Heart left ventricle (tissue), 16 donors: ENCODE data around the gene FOXP4. TPM values are rescaled to one million over a fixed set of nuclear protein-coding genes. Genes with fewer than 3 reads are reported as not detected.

Source experiments
- ATAC-seq, 4 donors: fragments of 200-7000 bp; cut with Tn5 transposase; one replicate each; pipeline ENCODE4 v1.9.1; 2020 to 2022; ENCODE audit warnings: moderate library complexity in 4 of 4, mild to moderate bottlenecking in 3 of 4, moderate number of reproducible peaks in 1 of 4
- DNase-seq, 5 donors: peaks; one replicate each; pipeline ENCODE4 v3.0.0-alpha.2; 2020
- H3K27ac ChIP-seq, 12 donors: fragments of 200-600 bp; sonication (generic) in 4 of 12; one replicate each; pipeline versions ENCODE4 v1.5.0 to v1.8.0; 2016 to 2022; ENCODE audit warnings: mild to moderate bottlenecking in 2 of 12
- H3K27me3 ChIP-seq, 9 donors: fragments of 200-600 bp; sonication (generic) in 2 of 9; one replicate each; pipeline versions ENCODE4 v1.5.1 to v1.8.0; 2016 to 2022; ENCODE audit warnings: mild to moderate bottlenecking in 3 of 9
- H3K36me3 ChIP-seq, 9 donors: fragments of 200-600 bp; sonication (generic) in 2 of 9; one replicate each; pipeline versions ENCODE4 v1.5.0 to v1.8.0; 2018 to 2022; ENCODE audit warnings: mild to moderate bottlenecking in 2 of 9
- H3K4me1 ChIP-seq, 12 donors: fragments of 200-600 bp; sonication (generic) in 4 of 12; one replicate each; pipeline versions ENCODE4 v1.5.0 to v1.8.0; 2016 to 2022; ENCODE audit warnings: mild to moderate bottlenecking in 3 of 12
- H3K4me3 ChIP-seq, 12 donors: fragments of 200-600 bp; sonication (generic) in 4 of 12; one replicate each; pipeline versions ENCODE4 v1.5.0 to v1.8.0; 2017 to 2022; ENCODE audit warnings: mild to moderate bottlenecking in 9 of 12, moderate library complexity in 4 of 12
- H3K9me3 ChIP-seq, 12 donors: fragments of 200-600 bp; sonication (generic) in 4 of 12; one replicate each; pipeline versions ENCODE4 v1.5.0 to v1.8.0; 2016 to 2022; ENCODE audit warnings: mild to moderate bottlenecking in 1 of 12
- POLR2A ChIP-seq, 2 donors: fragments of 450-650 bp; IDR thresholded peaks; one replicate each; pipeline ENCODE4 v1.6.1; 2017; ENCODE audit warnings: antibody characterized with exemption in 2 of 2, mild to moderate bottlenecking in 2 of 2, moderate library complexity in 2 of 2
- WGBS, 4 donors: extraction: QIAGEN DNeasy Blood & Tissue Kit in 2 of 4; methylation state at CpG; one replicate each; pipeline versions ENCODE4 v1.1.5 to v1.1.7; 2013 to 2018; 5-methylcytosine and 5-hydroxymethylcytosine counted together
- intact Hi-C, 10 donors: fragments of 100-400 bp; cut with DNase I; formaldehyde crosslinking; loops; one replicate each; pipeline versions ENCODE4 v1.11.1 to v1.14.2; 2022
- polyA plus RNA-seq, 2 donors: library from polyadenylated mRNA; stranded (reverse); fragments of 200-250 nt; gene quantifications; one replicate each; pipeline ENCODE4 v1.2.3, GENCODE V29; 2013
- total RNA-seq, 9 donors: library from RNA; depleted of rRNA in 2 of 9; stranded (reverse); fragments of >200 nt in 2 of 9; fragmentation: NEBNext Ultra II Directional in 3 of 9; extraction: Animal tissue kit (Norgen Biotek cat#: 25700) in 3 of 9; gene quantifications; one replicate each; pipeline versions ENCODE4 v1.1.0 to v1.2.4, GENCODE V29; 2016 to 2023
- TF ChIP-seq, protein P1 (sequence below), 12 donors: fragments of 200-600 bp; sonication (generic) in 4 of 12; IDR thresholded peaks; one replicate each; pipeline versions ENCODE4 v1.5.0 to v1.8.0; 2018 to 2022; ENCODE audit warnings: antibody characterized with exemption in 12 of 12, mild to moderate bottlenecking in 5 of 12
- donor health status: ischemic (EF 13 %, LVEDD 7.1; RV severe dilation, severe dysfunction).
- donor health status: healthy with polysubstance abuse.
- donor health status: DM: no; HTN: yes; CAD: no.
- donor health status: DM: no; HTN: no; CAD: no.
- donor health status: ischemic (EF 25% LVEDD 6.9; RV normal size, moderate dysfunction).
- donor health status: ischemic (EF 25% LVEDD 5.7; RV mildly dilated, moderate dysfunction).
- donor health status: healthy.
- donor health status: DM: yes; HTN: yes; CAD: no.
- donor health status: ischemic (EF 35%, LVEDD 5.7; RV mildly dilated, moderate dysfunction).
- donor health status: nonischemic (EF 11% LVEDD 7.7; RV severe dilation, severe dysfunction).
- donor health status: DM: yes; HTN: yes; CAD: no.
- donor health status: PGD.
- donor health status: ischemic (EF 29% LVEDD 5.4; RV normal size, mild dysfunction).
- donor health status: nonischemic (EF 23%, LVEDD 6.1; RV moderate dilation, normal function).

The FOXP4 gene
- total and polyA plus RNA-seq, 11 donors, result 10.9 to 22.5 (median 16.0) TPM

DNA sequence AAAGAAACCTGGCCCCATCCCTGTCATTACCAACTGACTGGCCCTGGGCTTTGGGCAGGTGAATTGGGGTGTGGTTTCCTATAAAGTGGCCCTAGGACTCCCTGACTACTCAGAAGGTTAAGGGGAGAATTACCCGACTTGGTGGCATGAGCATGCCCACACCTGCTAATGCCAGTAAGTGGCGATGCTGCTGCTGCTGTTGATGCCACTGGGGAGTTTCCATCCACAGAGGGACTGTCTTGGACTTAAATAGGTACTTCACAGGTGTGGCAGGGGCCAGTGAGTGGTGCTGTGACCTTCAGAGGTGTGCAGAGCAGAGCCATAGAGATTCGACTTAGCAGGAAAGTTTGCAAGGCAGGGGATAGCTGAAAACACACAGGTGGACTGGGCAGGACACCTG lies 59.5 kb downstream of the FOXP4 start:
- Histone ChIP-seq H3K36me3 (no peaks in the 10 kb centered on the region), H3K4me3 (no peak overlapping the region), H3K4me1 (peaks cover 0 to 11% (median 3%) of the 10 kb centered on the region in 12 donors), H3K27ac (no peak overlapping the region), H3K9me3 (no peaks in the 10 kb centered on the region), H3K27me3 (no peaks in the 10 kb centered on the region)
- ATAC-seq (no peak), DNase-seq (no peak)
- no peak for TF ChIP-seq POLR2A (IDR thresholded peaks at IDR 0.05)
- TF ChIP-seq, protein P1, sequence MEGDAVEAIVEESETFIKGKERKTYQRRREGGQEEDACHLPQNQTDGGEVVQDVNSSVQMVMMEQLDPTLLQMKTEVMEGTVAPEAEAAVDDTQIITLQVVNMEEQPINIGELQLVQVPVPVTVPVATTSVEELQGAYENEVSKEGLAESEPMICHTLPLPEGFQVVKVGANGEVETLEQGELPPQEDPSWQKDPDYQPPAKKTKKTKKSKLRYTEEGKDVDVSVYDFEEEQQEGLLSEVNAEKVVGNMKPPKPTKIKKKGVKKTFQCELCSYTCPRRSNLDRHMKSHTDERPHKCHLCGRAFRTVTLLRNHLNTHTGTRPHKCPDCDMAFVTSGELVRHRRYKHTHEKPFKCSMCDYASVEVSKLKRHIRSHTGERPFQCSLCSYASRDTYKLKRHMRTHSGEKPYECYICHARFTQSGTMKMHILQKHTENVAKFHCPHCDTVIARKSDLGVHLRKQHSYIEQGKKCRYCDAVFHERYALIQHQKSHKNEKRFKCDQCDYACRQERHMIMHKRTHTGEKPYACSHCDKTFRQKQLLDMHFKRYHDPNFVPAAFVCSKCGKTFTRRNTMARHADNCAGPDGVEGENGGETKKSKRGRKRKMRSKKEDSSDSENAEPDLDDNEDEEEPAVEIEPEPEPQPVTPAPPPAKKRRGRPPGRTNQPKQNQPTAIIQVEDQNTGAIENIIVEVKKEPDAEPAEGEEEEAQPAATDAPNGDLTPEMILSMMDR (IDR thresholded peaks at IDR 0.05), result no peak
- intact Hi-C loops, result loop anchor here in 4 of 10 donors (10.0 kb wide), 2 partner anchors 169 to 439 kb away; partner anchors contain the start of gene FRS3 (in 3 of the 4)
- 85 to 97% (median 88%) methylated on average over 3 of the region's 3 CpGs for WGBS, 4 donors

DNA sequence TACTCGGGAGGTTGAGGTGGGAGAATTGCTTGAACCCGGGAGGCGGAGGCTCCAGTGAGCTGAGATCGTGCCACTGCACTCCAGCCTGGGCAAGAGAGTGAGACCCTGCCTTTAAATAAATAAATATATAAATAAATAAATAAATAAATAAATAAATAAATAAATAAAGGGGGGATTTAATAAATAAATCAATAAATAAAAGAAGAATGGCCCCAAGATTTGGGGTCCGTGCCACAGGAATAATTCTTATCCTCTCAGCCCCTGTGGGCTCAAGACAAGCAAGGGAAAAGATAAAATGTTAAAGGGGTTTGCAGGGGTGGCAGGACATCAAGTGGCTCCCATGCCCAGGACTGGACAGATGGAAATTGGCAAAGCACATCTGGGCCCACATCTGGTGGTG lies 60.9 kb downstream of the FOXP4 start:
- peaks cover 0 to 11% (median 3%) of the 10 kb centered on the region in 12 donors for H3K4me1 ChIP-seq
- intact Hi-C loops, result loop anchor here in 4 of 10 donors (10.0 kb wide), 2 partner anchors 168 to 438 kb away; partner anchors contain the start of gene FRS3 (in 3 of the 4)
- H3K27me3 ChIP-seq, result no peaks in the 10 kb centered on the region
- H3K27ac ChIP-seq, result no peak overlapping the region
- WGBS, 4 donors, result 93 to 96% (median 94%) methylated on average over 5 of the region's 5 CpGs
- TF ChIP-seq, protein P1 (IDR thresholded peaks at IDR 0.05), result no peak
- TF ChIP-seq POLR2A (IDR thresholded peaks at IDR 0.05), result no peak
- DNase-seq (no peak), ATAC-seq (no peak)
- H3K9me3 ChIP-seq, result no peaks in the 10 kb centered on the region
- H3K36me3 ChIP-seq, result no peaks in the 10 kb centered on the region
- H3K4me3 ChIP-seq, result no peak overlapping the region

DNA sequence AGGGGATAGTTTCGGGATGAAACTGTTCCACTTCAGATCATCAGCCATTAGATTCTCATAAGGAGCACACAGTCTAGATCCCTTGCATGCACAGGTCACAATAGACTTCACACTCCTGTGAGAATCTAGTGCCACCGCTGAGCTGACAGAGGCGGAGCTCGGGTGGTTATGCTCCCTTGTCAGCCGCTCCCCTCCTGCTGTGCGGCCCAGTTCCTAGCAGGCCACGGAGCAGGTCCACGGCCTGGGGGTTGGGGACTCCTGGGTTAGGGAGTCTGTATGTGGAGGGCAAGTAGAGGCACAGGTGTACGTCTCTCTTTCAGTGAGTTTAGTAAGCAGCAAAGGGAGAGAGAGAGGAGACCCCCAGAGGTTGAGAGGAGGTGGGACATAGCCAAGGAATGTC lies 61.6 kb downstream of the FOXP4 start:
- H3K27ac ChIP-seq, result no peak overlapping the region
- intact Hi-C loops, result loop anchor here in 4 of 10 donors (10.0 kb wide), 2 partner anchors 167 to 437 kb away; partner anchors contain the start of gene FRS3 (in 3 of the 4)
- H3K36me3 ChIP-seq, result no peaks in the 10 kb centered on the region
- no peaks in the 10 kb centered on the region for H3K9me3 ChIP-seq
- H3K4me3 ChIP-seq, result no peak overlapping the region
- peaks cover 0 to 8% (median 2%) of the 10 kb centered on the region in 12 donors for H3K4me1 ChIP-seq
- DNase-seq (no peak), ATAC-seq (no peak)
- WGBS, 4 donors, result 82 to 92% (median 89%) methylated on average over 9 of the region's 9 CpGs
- H3K27me3 ChIP-seq, result no peaks in the 10 kb centered on the region
- TF ChIP-seq POLR2A (IDR thresholded peaks at IDR 0.05), result no peak
- TF ChIP-seq, protein P1 (IDR thresholded peaks at IDR 0.05), result no peak

DNA sequence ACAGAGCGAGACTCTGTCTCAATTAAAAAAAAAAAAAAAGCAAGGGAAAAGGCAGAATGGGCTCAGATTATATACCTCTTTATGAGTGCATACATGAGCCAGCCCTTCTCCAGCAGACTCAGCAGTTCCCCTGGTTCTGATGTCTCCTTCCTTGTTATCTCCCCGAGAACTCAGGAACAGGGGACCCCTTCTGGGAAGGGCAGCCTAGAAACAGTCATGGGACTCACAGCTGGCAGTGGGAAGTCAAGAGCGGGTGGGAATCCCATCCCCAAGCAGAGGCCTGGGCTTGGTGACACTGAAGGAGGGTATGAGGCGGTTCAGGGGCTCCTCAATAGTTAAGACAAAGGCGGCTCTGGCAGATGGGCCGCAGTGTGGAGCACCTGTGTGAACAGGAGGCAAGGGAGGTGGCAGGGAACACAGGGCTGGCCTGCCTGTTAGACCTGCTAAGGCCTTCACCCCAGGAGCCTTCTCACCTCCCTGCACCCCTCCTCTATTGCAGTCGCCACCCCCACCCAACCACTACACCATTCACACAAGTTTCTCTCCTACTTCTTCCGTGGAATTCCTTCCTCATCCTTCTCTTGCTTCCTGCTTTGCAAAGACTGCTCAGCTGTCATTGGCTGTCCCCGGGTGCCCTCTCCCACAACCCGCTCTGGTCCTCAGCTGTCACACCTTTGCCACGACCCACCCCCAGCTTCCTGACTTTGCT lies 62.4 kb downstream of the FOXP4 start:
- Histone ChIP-seq H3K4me3 (no peak overlapping the region), H3K36me3 (no peaks in the 10 kb centered on the region), H3K4me1 (no peaks in the 10 kb centered on the region), H3K9me3 (peaks cover 0 to 3% (median 0%) of the 10 kb centered on the region in 12 donors), H3K27ac (no peak overlapping the region), H3K27me3 (no peaks in the 10 kb centered on the region)
- no peak for DNase-seq
- ATAC-seq, result no peak
- intact Hi-C loops, result loop anchor here in 4 of 10 donors (10.0 kb wide), 2 partner anchors 166 to 436 kb away; partner anchors contain the start of gene FRS3 (in 3 of the 4)
- TF ChIP-seq POLR2A (IDR thresholded peaks at IDR 0.05), result no peak
- TF ChIP-seq, protein P1 (IDR thresholded peaks at IDR 0.05), result no peak
- 82 to 88% (median 85%) methylated on average over 11 of the region's 11 CpGs for WGBS, 4 donors
